ENCODE results near the gene CAV1. TPM values are rescaled to one million over a fixed set of nuclear protein-coding genes. Genes with fewer than 3 reads are reported as not detected.

The CAV1 gene
- total RNA-seq, 1 experiment from 2014 or later: 4.9 TPM

GRCh38 chr7:116527521-116527920 is 2.7 kb downstream of the CAV1 start:
- no peaks in the 10 kb centered on the region for H3K9me3 ChIP-seq
- Mint-ChIP-seq H3K4me3 (ENCODE audit: unreplicated experiment) (no peak overlapping the region), H3K4me1 (ENCODE audit: low read depth, unreplicated experiment) (no peaks in the 10 kb centered on the region), H3K36me3 (ENCODE audit: insufficient read depth, unreplicated experiment) (no peaks in the 10 kb centered on the region), H3K9me3 (ENCODE audit: unreplicated experiment) (no peaks in the 10 kb centered on the region), H3K27ac (ENCODE audit: unreplicated experiment) (no peak overlapping the region), H3K27me3 (ENCODE audit: insufficient read depth, unreplicated experiment) (no peaks in the 10 kb centered on the region)
- ChIA-PET POLR2A (no interaction called here), CTCF (interaction anchor here (0.6 to 2.6 kb wide), 2 partner anchors 61 to 268 kb away, joined by 3 to 23 read pairs; no protein-coding TSS in a partner anchor)
- H3K27me3 ChIP-seq (replicated peaks; ENCODE audit: control insufficient read depth, insufficient read depth, low read length): no peaks in the 10 kb centered on the region
- peaks cover 6% of the 10 kb centered on the region; the same call in 1 of the 2 replicates for H3K4me1 ChIP-seq
- TSS peak; percentile 33 for BruUV-seq (replicated peaks)
- TF ChIP-seq CTCF (IDR thresholded peaks at IDR 0.05; ENCODE audit: insufficient read depth in 1 of 2, low read depth in 1 of 2, low read length in 1 of 2, severe bottlenecking in 1 of 2, unreplicated experiment in 1 of 2): no peak
- no peak for DNase-seq
- no peaks in the 10 kb centered on the region for H3K36me3 ChIP-seq (ENCODE audit: control insufficient read depth, insufficient read depth, low read length)
- no peak overlapping the region for H3K4me3 ChIP-seq (ENCODE audit: low read depth, low read length)
- intact Hi-C loops (cut with micrococcal nuclease; ENCODE audit: unreplicated experiment): no loop called here

GRCh38 chr7:116528008-116528789 is 3.4 kb downstream of the CAV1 start:
- ChIA-PET POLR2A (no interaction called here), CTCF (interaction anchor here (2.6 kb wide), 1 partner anchor 61 kb away, joined by 23 read pairs; no protein-coding TSS in a partner anchor)
- H3K4me1 ChIP-seq: peaks cover 6% of the 10 kb centered on the region; the same call in 1 of the 2 replicates
- H3K4me3 Mint-ChIP-seq (ENCODE audit: unreplicated experiment): no peak overlapping the region
- no peaks in the 10 kb centered on the region for H3K36me3 ChIP-seq (ENCODE audit: control insufficient read depth, insufficient read depth, low read length)
- no peaks in the 10 kb centered on the region for H3K4me1 Mint-ChIP-seq (ENCODE audit: low read depth, unreplicated experiment)
- no peaks in the 10 kb centered on the region for H3K36me3 Mint-ChIP-seq (ENCODE audit: insufficient read depth, unreplicated experiment)
- no peak overlapping the region for H3K4me3 ChIP-seq (ENCODE audit: low read depth, low read length)
- intact Hi-C loops (cut with micrococcal nuclease; ENCODE audit: unreplicated experiment): no loop called here
- DNase-seq: no peak
- H3K27me3 Mint-ChIP-seq (ENCODE audit: insufficient read depth, unreplicated experiment): no peaks in the 10 kb centered on the region
- H3K9me3 ChIP-seq: no peaks in the 10 kb centered on the region
- H3K27ac Mint-ChIP-seq (ENCODE audit: unreplicated experiment): no peak overlapping the region
- no peak for TF ChIP-seq CTCF (IDR thresholded peaks at IDR 0.05; ENCODE audit: insufficient read depth in 1 of 2, low read depth in 1 of 2, low read length in 1 of 2, severe bottlenecking in 1 of 2, unreplicated experiment in 1 of 2)
- no peaks in the 10 kb centered on the region for H3K9me3 Mint-ChIP-seq (ENCODE audit: unreplicated experiment)
- no TSS peak for BruUV-seq (replicated peaks)
- H3K27me3 ChIP-seq (replicated peaks; ENCODE audit: control insufficient read depth, insufficient read depth, low read length): no peaks in the 10 kb centered on the region

GRCh38 chr7:116529250-116529649 is 4.4 kb downstream of the CAV1 start:
- no peak overlapping the region for H3K27ac Mint-ChIP-seq (ENCODE audit: unreplicated experiment)
- no peaks in the 10 kb centered on the region for H3K4me1 Mint-ChIP-seq (ENCODE audit: low read depth, unreplicated experiment)
- TF ChIP-seq CTCF (IDR thresholded peaks at IDR 0.05; ENCODE audit: insufficient read depth in 1 of 2, low read depth in 1 of 2, low read length in 1 of 2, severe bottlenecking in 1 of 2, unreplicated experiment in 1 of 2): no peak
- no peak for DNase-seq
- intact Hi-C loops (cut with micrococcal nuclease; ENCODE audit: unreplicated experiment): no loop called here
- Histone ChIP-seq H3K4me3 (ENCODE audit: low read depth, low read length) (no peak overlapping the region), H3K36me3 (ENCODE audit: control insufficient read depth, insufficient read depth, low read length) (no peaks in the 10 kb centered on the region), H3K4me1 (peaks cover 6% of the 10 kb centered on the region; the same call in 1 of the 2 replicates), H3K9me3 (no peaks in the 10 kb centered on the region), H3K27me3 (replicated peaks; ENCODE audit: control insufficient read depth, insufficient read depth, low read length) (no peaks in the 10 kb centered on the region)
- POLR2A ChIA-PET: no interaction called here
- H3K27me3 Mint-ChIP-seq (ENCODE audit: insufficient read depth, unreplicated experiment): no peaks in the 10 kb centered on the region
- H3K4me3 Mint-ChIP-seq (ENCODE audit: unreplicated experiment): no peak overlapping the region
- CTCF ChIA-PET: no interaction called here
- H3K36me3 Mint-ChIP-seq (ENCODE audit: insufficient read depth, unreplicated experiment): no peaks in the 10 kb centered on the region
- H3K9me3 Mint-ChIP-seq (ENCODE audit: unreplicated experiment): no peaks in the 10 kb centered on the region
- no TSS peak for BruUV-seq (replicated peaks)
